Hematopoietic multipotent progenitor cell (in vitro differentiated cells): ENCODE data around the gene FOLR2. TPM values are rescaled to one million over a fixed set of nuclear protein-coding genes. Genes with fewer than 3 reads are reported as not detected.
"Not testable (repeated sequence)": the region's sequence is repeated elsewhere in the genome, so short reads cannot be mapped to it uniquely, and the experiment has no call there.

Experiments
- DNase-seq, 3 donors: peaks; one replicate each; pipeline ENCODE4 v3.0.0-alpha.2; 2011 to 2015; ENCODE audit warnings: low read depth in 2 of 3, low spot score in 2 of 3
- total RNA-seq: library from RNA; depleted of rRNA; stranded (reverse); fragments of >200 nt; gene quantifications from one replicate; pipeline ENCODE4 v1.2.3, GENCODE V29; 2012

Gene FOLR2
- under 0.01 TPM for total RNA-seq

DNA sequence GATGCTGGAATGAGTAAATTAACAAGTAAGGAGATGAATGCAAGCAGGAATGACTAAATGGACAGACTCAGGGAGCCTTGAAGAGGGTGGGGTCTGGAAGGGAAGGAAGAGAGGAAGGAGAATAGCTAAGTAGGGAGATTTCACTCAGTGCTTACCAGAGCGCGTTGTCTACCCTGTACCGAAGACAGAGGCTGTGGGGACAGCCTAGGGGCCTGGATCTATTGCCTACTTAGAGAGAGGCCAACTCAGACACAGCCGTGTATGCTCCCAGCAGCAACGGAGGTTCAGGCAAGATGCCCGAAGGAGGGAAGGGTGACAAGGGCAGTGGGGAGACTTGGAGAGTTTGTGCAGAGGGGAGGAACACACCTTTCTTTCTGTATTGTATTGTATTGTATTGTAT, at the start of gene FOLR2:
FOLR2 (plus strand) TSS at position 157 of the 400 bp plus-strand sequence. CDS start 1,791 bp downstream, outside the sequence.
- no peak for DNase-seq

DNA sequence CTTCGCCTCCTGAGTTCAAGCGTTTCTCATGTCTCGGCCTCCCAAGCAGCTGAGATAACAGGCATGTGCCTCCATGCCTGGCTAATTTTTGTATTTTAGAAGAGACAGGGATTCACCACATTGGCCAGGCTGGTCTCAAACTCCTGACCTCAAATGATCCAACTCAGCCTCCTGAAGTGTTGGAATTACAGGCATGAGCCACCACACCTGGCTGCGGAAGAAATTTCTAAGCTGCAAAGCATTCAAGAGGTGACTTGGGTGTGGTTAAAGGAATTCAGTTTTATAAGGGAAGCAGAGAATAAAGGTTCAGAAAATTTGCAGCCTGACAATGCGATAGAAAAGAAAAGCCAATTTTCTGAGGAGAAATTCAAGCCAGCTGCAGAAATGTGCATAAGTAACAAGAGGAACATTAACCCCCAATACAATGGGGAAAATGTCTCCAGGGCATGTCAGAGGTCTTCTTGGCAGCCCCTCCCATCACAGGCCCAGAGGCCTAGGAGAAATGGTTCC, 47.5 kb upstream of the FOLR2 start:
- DNase-seq = not testable (repeated sequence)

DNA sequence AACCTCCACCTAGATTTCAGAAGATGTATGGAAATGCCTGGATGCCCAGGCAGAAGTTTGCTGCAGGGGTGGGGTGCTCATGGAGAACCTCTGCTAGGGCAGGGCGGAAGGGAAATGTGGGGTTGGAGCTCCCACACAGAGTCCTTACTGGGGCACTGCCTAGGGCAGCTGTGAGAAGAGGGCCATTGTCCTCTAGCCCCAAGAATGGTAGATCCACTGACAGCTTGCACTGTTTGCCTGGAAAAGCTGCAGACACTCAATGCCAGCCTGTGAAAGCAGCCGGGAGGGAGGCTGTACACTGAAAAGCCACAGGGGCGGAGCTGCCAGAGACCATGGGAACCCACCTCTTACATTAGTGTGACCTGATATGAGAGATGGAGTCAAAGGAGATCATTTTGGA, 46.8 kb upstream of the FOLR2 start:
- DNase-seq = not testable (repeated sequence)

DNA sequence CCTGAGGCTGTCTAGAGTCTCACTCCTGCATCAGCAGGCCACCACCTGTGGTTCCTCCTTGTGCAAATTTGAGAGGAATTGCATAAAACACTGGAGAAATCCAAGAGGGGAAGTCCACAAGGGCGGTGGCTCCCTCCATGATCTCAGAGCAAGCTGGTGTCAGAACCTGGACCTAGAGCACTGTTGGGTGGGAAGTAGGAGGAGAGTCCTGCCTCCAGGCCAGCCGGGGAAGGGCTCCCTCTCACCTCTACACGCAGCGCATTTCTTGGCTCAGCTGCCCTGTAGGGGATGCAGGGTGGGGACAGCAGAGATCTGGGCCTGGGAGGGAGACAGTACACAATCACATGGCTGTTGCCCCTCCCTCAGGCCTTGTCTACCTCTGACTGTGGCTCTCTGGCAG, 44.6 kb upstream of the FOLR2 start:
- not testable (repeated sequence) for DNase-seq

DNA sequence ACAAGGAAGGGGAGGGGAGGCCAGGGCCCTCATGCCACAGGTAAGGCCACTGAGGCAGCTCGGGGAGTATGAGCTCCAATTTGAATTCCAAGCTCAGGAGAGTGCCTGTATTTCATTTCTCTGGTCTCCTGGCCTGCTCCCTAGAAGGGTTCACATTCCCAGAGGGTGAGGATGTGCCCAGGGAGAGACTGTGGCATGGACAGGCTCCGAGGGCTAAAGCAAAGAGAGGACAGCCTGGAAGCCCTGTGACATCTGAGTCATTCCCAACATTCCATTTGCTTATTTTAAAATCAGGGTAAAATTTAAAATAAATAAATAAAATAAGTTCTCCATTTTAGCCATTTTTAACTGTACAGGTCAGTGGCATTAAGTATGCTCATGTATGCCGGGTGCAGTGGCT, 43.3 kb upstream of the FOLR2 start:
- no peak for DNase-seq

DNA sequence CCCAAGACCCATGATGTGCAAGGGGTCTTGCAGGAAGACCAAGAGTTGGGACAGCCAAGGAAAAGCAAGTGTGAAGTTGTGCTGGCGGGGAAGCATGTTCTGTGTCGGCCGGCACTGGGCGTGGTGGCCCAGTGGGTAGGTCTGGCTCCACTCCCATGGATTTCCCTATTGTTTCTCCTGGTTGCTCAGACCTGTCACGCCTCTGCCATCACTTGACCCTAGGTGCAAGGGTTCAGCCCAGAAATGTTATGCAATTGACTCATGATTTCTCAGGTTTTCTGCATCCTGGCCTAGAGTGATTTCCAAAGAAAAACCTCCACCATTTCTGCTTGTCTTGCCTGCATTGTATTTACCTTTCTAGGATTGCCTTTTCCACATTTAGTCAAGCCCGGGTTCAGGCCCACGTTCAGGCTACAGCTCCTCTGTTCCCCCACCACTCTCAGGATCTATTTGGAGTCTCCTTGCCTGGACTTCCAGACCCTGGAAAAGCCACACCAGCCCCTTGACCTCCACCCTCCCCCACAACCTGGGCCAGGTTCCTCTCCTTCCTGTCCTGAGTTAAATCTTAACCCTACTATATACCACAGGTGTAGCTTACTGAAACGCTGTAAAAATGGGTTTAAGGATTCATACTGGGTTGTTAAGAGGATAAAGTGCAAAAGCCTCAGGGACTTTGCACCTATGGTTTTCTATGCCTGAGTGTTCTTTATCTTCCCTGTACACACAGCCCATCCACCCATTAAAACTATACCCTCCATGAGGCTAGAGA, 42.1 kb upstream of the FOLR2 start:
- DNase-seq = no peak

DNA sequence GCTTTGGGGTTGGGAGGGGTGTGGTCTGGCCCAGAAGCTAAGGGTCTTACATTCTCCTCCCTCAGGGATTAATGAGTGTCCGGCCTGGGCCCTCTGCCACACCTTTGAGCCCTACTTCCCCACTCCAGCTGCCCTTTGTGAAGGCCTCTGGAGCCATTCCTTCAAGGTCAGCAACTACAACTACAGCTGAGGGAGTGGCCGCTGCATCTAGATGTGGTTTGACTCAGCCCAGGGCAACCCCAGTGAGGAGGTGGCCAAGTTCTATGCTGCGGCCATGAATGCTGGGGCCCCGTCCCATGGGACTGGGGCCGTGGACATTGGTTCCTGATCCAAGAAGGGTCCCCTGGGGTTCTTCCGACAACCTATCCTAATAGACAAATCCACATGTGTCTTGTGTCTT, 38.9 kb upstream of the FOLR2 start:
- DNase-seq = no peak

DNA sequence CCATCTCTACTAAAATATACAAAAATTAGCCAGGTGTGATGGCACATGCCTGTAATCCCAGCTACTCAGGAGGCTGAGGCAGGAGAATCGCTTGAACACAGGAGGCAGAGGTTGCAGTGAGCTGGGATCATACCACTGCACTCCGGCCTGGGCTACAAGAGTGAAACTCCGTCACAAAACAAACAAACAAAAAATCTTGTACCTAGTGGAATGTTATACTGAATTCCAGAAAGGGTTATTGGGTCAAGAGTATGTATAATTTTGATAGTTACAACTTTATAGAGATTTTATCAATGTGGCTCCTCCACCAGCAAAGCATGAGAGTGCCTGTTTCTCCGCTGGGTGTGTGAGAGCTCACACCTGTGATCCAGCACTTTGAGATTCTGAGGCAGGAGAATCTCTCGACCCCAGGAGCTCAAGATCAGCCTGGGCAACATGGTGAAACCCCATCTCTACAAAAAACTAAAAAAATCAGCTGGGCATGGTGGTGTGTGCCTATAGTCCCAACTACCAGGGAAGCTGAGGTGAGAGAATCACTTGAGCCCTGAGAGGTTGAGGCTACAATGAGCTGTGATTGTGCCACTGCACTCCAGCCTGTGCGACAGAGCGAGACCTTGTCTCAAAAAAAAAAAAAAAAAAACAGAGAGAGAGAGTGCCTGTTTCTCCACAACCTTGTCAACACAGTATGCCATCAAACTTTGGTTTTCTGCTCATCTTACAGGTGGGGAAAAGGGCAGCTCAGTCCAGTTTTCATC, 37.4 kb upstream of the FOLR2 start:
- no peak for DNase-seq

DNA sequence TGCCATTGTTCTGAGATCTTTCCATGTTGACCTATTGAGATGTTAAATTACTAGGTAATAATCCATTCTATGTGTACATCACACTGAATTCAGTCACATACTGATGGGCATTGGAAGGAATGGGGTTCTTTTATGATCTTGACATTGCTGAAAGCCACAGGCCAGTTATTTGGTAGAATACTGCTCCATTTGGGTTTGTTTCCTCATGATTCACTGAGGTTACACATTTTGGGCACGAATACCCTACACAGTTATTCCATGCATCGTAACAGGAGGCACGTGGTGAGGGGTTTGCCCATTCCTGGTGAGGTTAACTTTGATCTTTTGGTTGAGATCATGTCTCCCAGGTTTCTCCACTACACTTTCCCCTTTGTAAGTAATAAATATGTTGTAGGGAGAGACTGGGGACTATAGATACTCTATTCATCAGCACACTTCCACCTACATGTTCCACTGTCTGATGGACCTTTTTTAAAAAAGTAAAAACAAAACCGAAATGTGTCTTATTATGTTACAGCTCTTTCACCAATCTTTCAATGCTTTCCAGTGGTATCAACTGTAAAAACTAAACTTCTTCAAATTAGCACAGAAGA, 36.7 kb upstream of the FOLR2 start:
- DNase-seq = no peak

DNA sequence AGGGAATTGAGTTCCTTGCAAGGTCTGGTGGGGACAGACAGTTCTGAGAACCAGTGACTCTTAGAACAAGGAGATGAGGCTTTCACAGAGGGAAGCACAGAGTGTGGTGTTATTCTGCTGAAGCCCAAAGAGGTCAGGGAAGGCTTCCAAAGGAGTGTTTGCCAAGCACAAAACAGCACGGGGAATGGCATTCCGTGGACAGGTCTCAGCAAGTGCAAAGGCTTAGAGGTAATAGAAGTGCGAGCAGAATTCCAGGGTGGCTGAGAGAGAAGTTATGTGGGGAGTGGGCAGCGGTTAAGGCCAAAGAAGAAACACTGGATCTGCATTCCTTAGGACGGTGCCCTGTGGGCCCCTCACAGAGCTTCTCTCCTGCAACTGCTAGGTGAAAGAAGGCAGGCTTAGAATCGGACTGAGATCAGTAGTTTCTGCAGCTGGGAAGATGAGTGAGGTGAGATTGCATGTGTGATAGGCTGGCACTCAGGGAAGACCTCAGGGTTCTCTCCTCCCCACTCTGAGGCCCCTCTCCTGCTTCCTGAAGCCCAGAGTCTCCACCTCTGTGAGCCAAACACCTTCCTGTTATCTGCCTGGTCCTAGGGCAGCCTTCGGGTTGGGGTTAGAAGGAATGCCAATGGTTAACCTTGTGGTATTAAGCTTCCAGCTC, 35.6 kb upstream of the FOLR2 start:
- not testable (repeated sequence) for DNase-seq

DNA sequence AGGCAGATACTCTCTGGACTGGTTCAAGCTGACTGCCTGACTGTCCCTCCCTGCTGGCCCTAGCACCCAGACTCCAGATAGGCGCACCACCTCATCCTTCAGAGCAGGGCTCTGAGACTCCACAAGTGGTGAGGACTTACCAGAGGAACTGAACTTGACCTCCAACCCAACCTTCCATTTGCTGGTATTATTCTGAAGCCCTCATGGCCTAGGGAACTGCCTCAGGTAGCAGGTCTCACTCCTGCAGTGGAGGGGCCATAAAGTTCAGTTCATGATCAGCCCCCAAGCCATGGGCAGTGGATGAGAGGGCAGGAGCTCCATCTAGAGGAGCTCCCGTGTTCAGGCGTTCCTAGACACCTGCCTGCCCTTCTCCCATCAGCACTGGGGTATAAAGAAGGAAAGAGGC, 35.0 kb upstream of the FOLR2 start:
- DNase-seq = not testable (repeated sequence)

DNA sequence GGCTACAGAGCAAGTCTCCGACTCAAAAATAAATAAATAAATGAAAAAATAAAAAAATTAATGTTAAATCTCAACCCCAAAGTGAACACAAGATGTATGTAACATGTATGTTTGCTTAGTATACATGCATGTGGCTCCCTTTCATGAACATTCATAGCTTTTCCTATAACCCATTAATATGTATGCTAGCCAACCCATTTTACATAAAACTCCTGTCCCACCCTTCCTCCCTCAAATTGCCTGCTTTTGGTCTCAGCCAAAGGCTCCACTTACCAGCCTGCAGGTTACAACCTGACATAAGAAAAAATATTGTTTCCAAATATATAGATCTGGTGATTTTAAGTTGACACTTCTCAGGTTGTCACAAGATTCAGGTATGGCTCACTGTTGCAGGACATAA, 28.3 kb upstream of the FOLR2 start:
- no peak for DNase-seq

DNA sequence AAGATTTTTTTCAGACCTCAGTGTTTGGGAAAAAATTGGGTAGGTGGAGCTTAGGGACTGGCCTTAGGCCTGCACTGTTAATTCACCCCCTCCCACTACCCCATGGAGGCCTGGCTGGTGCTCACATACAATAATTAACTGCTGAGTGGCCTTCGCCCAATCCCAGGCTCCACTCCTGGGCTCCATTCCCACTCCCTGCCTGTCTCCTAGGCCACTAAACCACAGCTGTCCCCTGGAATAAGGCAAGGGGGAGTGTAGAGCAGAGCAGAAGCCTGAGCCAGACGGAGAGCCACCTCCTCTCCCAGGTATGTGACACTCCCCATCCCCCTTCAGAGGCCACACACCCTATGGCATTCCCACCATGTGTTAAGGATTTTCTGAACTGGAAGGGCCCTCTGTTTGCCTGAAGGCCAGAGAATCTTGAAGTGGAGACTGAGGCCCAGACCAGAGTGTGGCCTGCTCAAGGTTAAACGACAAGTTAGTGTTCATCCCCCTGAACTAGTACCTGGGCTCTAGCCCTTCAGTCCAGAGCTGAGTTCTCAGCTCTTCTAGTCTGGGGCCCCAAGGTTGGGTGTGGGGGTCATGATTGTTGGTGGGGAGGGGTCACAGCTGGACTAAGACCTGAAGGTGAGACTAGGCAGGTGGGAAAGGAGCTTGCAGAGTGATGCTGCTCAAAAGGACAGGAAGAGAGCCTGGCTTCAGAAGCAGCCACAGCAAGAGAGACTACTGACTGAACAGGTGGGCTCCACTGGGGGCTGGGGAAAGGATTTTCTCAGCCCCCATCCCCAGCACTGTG, 26.9 kb upstream of the FOLR2 start:
- DNase-seq = no peak

DNA sequence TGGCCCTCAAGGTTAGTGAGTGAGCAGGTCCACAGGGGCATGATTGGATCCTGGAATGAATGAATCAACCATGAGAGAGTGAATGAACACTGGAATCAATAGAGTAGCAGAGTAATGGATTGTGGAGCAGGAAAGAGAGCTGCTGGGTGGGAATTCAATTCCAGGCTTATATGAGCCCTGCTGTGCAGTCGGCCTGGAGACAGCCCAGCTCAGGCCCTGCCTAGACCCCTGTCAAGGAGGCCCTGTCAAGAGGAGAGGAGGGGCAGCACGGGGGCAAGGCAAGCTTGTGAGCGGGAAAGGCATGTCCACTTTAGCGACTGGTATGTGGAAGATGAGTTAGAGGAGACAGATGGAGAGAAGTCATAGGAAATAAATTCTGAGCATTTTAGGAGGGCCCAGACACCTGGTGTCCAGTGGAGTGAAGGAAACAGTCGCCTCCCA, 25.9 kb upstream of the FOLR2 start:
- DNase-seq = no peak

DNA sequence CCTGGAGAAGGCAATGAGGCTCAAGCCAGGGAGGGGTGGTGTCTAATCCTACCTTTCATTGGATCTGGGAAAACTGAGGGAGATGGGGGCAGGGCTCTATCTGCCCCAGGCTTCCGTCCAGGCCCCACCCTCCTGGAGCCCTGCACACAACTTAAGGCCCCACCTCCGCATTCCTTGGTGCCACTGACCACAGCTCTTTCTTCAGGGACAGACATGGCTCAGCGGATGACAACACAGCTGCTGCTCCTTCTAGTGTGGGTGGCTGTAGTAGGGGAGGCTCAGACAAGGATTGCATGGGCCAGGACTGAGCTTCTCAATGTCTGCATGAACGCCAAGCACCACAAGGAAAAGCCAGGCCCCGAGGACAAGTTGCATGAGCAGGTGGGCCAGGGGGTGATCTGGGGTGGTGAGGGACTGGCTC, 24.6 kb upstream of the FOLR2 start, which contains the start of gene FOLR1:
FOLR1 (plus strand) TSS at position 180 of the 421 bp plus-strand sequence; CDS start at position 214, 34 bp downstream.
- no peak for DNase-seq

DNA sequence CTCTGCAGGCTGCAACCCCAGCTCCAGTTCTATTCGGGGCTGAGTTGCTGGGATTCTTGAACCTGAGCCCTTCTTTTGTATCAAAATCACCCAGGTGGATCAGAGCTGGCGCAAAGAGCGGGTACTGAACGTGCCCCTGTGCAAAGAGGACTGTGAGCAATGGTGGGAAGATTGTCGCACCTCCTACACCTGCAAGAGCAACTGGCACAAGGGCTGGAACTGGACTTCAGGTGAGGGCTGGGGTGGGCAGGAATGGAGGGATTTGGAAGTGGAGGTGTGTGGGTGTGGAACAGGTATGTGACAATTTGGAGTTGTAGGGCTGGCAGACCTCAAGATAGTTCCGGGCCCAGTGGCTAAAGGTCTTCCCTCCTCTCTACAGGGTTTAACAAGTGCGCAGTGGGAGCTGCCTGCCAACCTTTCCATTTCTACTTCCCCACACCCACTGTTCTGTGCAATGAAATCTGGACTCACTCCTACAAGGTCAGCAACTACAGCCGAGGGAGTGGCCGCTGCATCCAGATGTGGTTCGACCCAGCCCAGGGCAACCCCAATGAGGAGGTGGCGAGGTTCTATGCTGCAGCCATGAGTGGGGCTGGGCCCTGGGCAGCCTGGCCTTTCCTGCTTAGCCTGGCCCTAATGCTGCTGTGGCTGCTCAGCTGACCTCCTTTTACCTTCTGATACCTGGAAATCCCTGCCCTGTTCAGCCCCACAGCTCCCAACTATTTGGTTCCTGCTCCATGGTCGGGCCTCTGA, 20.9 kb upstream of the FOLR2 start:
- DNase-seq = no peak

DNA sequence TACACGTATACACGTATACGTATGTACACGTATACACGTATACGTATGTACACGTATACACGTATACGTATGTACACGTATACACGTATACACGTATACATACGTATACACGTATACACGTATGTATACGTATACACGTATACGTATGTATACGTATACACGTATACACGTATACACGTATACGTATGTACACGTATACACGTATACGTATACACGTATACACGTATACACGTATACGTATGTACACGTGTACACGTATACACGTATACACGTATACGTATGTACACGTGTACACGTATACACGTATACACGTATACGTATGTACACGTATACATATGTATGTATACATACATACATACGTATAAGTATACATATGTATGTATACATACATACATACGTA, 15.1 kb upstream of the FOLR2 start:
- DNase-seq = not testable (repeated sequence)

DNA sequence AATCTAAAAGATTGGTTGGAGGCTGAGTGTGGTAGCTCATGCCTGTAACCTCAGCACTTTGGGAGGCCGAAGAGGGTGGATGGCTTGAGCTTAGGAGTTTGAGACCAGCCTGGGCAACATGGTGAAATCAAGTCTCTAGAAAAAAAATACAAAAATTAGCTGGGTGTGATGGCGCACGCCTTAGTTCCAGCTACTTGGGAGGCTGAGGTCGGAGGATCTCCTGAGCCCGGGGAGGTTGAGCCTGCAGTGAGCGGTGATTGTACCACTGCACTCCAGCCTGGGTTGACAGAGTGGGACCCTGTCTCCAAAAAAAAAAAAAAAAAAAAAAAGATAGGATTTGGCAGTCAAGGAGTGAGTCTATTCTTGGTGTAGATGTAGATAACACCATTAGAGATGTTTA, 14.0 kb upstream of the FOLR2 start:
- DNase-seq = no peak

DNA sequence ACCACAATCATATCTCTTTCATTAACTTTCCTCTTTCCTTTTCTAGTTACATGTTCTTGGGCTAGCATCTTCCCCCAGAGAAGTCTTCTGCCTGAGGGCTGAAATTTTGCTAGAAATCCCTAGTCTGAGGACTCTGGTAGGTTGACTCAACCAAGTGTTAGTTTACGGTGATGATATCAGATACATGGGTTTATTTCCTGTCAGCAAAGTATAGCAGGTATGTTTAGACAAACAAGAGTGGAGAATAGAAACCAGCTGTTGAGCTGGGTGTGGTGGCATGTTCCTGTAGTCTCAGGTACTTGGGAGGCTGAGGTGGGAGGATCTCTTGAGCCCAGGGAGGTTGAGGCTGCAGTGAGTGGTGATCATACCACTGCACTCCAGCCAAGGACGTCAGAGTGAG, 13.4 kb upstream of the FOLR2 start:
- DNase-seq = no peak
